WTC11 (cell line): ENCODE results near the gene SMC2. TPM values are rescaled to one million over a fixed set of nuclear protein-coding genes. Genes with fewer than 3 reads are reported as not detected.

Source experiments
- ATAC-seq: fragments of 200-7000 bp; cut with Tn5 transposase; 2 replicates; pipeline ENCODE4 v1.10.0; 2021; ENCODE audit warnings: mild to moderate bottlenecking, moderate library complexity
- CTCF ChIA-PET: fragments of 300-600 bp; sonication (Branson Sonifier 250); formaldehyde crosslinking; loops from one replicate; lab custom pipeline; 2021; ENCODE audit warnings: antibody characterized with exemption; lab: Charles Lee
- POLR2A ChIA-PET: fragments of 350-600 bp; sonication (Branson Sonifier 250); formaldehyde crosslinking; loops from one replicate; lab custom pipeline; 2021; ENCODE audit warnings: antibody characterized with exemption; lab: Charles Lee
- DNase-seq: peaks from one replicate; pipeline ENCODE4 v3.0.0; 2021; ENCODE audit warnings: low spot score
- H3K27ac Mint-ChIP-seq: 2 replicates; pipeline ENCODE4 v1.8.0; 2021; ENCODE audit warnings: mixed read lengths
- H3K27me3 Mint-ChIP-seq: 2 replicates; pipeline ENCODE4 v1.8.0; 2021; ENCODE audit warnings: low read depth, mild to moderate bottlenecking, moderate library complexity, mixed read lengths
- H3K36me3 Mint-ChIP-seq: 2 replicates; pipeline ENCODE4 v1.8.0; 2021; ENCODE audit warnings: mixed read lengths
- H3K4me1 Mint-ChIP-seq: 2 replicates; pipeline ENCODE4 v1.8.0; 2022; ENCODE audit warnings: mixed read lengths
- H3K4me3 Mint-ChIP-seq: 2 replicates; pipeline ENCODE4 v1.8.0; 2021; ENCODE audit warnings: mild to moderate bottlenecking, moderate library complexity, mixed read lengths
- H3K9me3 Mint-ChIP-seq: 2 replicates; pipeline ENCODE4 v1.8.0; 2021; ENCODE audit warnings: mixed read lengths
- ETV6 ChIP-seq: sonication (generic); formaldehyde crosslinking; IDR thresholded peaks from 2 replicates; pipeline ENCODE4 v1.8.1; 2022; ENCODE audit warnings: mild to moderate bottlenecking, missing genetic modification reagents
- FOXJ3 ChIP-seq: sonication (generic); formaldehyde crosslinking; IDR thresholded peaks from 2 replicates; pipeline ENCODE4 v1.9.0; 2021; ENCODE audit warnings: missing genetic modification reagents, mild to moderate bottlenecking, borderline replicate concordance
- GTF2I ChIP-seq: fragments of 250-450 bp; sonication (Bioruptor Pico); conservative IDR thresholded peaks from 2 replicates; pipeline ENCODE4 v1.4.0; 2021; ENCODE audit warnings: mild to moderate bottlenecking
- HMGA2 ChIP-seq: fragments of 250-450 bp; sonication (Bioruptor Pico); IDR thresholded peaks from 2 replicates; pipeline ENCODE4 v1.4.0; 2021; ENCODE audit warnings: mild to moderate bottlenecking, moderate library complexity
- HMGXB4 ChIP-seq: sonication (generic); formaldehyde crosslinking; IDR thresholded peaks from 2 replicates; pipeline ENCODE4 v1.8.1; 2023; ENCODE audit warnings: mild to moderate bottlenecking, moderate library complexity, missing genetic modification reagents
- JAZF1 ChIP-seq: fragments of 250-450 bp; sonication (Bioruptor Pico); IDR thresholded peaks from 2 replicates; pipeline ENCODE4 v1.9.0; 2021; ENCODE audit warnings: moderate library complexity, mild to moderate bottlenecking, inconsistent platforms
- KAT7 ChIP-seq: sonication (generic); formaldehyde crosslinking; IDR thresholded peaks from 2 replicates; pipeline ENCODE4 v1.8.1; 2023; ENCODE audit warnings: missing genetic modification reagents, mild to moderate bottlenecking, borderline replicate concordance
- MAX ChIP-seq: sonication (generic); formaldehyde crosslinking; IDR thresholded peaks from 2 replicates; pipeline ENCODE4 v1.8.0; 2022; ENCODE audit warnings: mild to moderate bottlenecking, missing genetic modification reagents
- MLX ChIP-seq: sonication (generic); formaldehyde crosslinking; IDR thresholded peaks from 2 replicates; pipeline ENCODE4 v1.8.1; 2023; ENCODE audit warnings: mild to moderate bottlenecking, missing genetic modification reagents, moderate library complexity
- NFYB ChIP-seq: sonication (generic); formaldehyde crosslinking; conservative IDR thresholded peaks from 2 replicates; pipeline ENCODE4 v1.8.0; 2022; ENCODE audit warnings: low read depth, missing genetic modification reagents
- PRRX2 ChIP-seq: fragments of 250-450 bp; sonication (Bioruptor Pico); IDR thresholded peaks from 2 replicates; pipeline ENCODE4 v1.8.0; 2021; ENCODE audit warnings: mild to moderate bottlenecking
- RELA ChIP-seq: sonication (generic); formaldehyde crosslinking; IDR thresholded peaks from 2 replicates; pipeline ENCODE4 v1.8.1; 2022; ENCODE audit warnings: missing genetic modification reagents, mild to moderate bottlenecking, borderline replicate concordance
- SMAD3 ChIP-seq: sonication (generic); formaldehyde crosslinking; IDR thresholded peaks from 2 replicates; pipeline ENCODE4 v1.8.0; 2022; ENCODE audit warnings: missing genetic modification reagents, mild to moderate bottlenecking, borderline replicate concordance
- SOX15 ChIP-seq: fragments of 250-450 bp; sonication (Bioruptor Pico); IDR thresholded peaks from 2 replicates; pipeline ENCODE4 v1.9.0; 2021; ENCODE audit warnings: mild to moderate bottlenecking
- ZNF121 ChIP-seq: sonication (generic); formaldehyde crosslinking; IDR thresholded peaks from 2 replicates; pipeline ENCODE4 v1.8.0; 2023; ENCODE audit warnings: missing genetic modification reagents
- ZNF232 ChIP-seq: sonication (generic); formaldehyde crosslinking; IDR thresholded peaks from 2 replicates; pipeline ENCODE4 v1.8.0; 2022; ENCODE audit warnings: mild to moderate bottlenecking, missing genetic modification reagents
- ZNF263 ChIP-seq: sonication (generic); formaldehyde crosslinking; IDR thresholded peaks from 2 replicates; pipeline ENCODE4 v1.8.1; 2022; ENCODE audit warnings: low read depth, mild to moderate bottlenecking, moderate library complexity, missing genetic modification reagents
- ZNF416 ChIP-seq: fragments of 250-450 bp; sonication (Bioruptor Pico); IDR thresholded peaks from 2 replicates; pipeline ENCODE4 v1.9.0; 2021; ENCODE audit warnings: mild to moderate bottlenecking, inconsistent platforms
- ZSCAN18 ChIP-seq: fragments of 250-450 bp; sonication (Bioruptor Pico); IDR thresholded peaks from 2 replicates; pipeline ENCODE4 v2.1.2; 2022; ENCODE audit warnings: mild to moderate bottlenecking, moderate library complexity
- total RNA-seq: library from RNA; stranded (reverse); gene quantifications from 3 replicates; pipeline ENCODE4 v1.2.3, GENCODE V29; 2021
- TF ChIP-seq, protein P1 (sequence below): sonication (generic); formaldehyde crosslinking; IDR thresholded peaks from 2 replicates; pipeline ENCODE4 v1.8.1; 2023; ENCODE audit warnings: mild to moderate bottlenecking, missing genetic modification reagents
- TF ChIP-seq, protein P2 (sequence below): sonication (generic); formaldehyde crosslinking; IDR thresholded peaks from 2 replicates; pipeline ENCODE4 v1.8.1; 2022; ENCODE audit warnings: mild to moderate bottlenecking, moderate library complexity, missing genetic modification reagents
- TF ChIP-seq, protein P3 (sequence below): sonication (generic); formaldehyde crosslinking; IDR thresholded peaks from 2 replicates; pipeline ENCODE4 v1.8.0; 2022; ENCODE audit warnings: mild to moderate bottlenecking, missing genetic modification reagents
- TF ChIP-seq, protein P4 (sequence below): sonication (generic); formaldehyde crosslinking; IDR thresholded peaks from 2 replicates; pipeline ENCODE4 v1.8.0; 2022; ENCODE audit warnings: mild to moderate bottlenecking, missing genetic modification reagents

Gene SMC2
- total RNA-seq, 1 experiment from 2014 or later: 31.9 TPM

DNA sequence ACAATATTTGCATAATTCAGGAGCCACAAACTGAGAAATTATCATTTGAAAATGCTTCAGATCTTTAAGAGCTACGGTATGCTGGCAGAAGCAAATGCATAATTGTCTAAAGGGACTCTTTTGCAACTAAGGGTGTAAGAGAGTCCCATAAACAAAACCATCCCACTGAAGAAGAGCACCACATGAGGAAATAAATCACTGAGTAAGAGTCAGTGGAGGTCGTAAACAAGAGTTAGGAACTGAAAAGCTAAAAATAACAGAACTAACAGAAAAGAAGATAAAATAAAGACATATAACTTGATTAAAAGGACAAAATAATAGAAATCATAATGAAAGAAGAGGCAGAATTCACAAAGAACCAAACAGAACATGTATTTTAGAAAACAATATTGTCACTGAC is 3.5 kb upstream of the SMC2 start (continued):
- TF ChIP-seq SMAD3: no peak
- TF ChIP-seq RELA (CRISPR knock-in tag): no peak
- no peak for TF ChIP-seq ZNF121 (CRISPR knock-in tag)
- no peak for TF ChIP-seq HMGXB4 (CRISPR knock-in tag)
- TF ChIP-seq NFYB (CRISPR knock-in tag): no peak
- TF ChIP-seq, protein P1, sequence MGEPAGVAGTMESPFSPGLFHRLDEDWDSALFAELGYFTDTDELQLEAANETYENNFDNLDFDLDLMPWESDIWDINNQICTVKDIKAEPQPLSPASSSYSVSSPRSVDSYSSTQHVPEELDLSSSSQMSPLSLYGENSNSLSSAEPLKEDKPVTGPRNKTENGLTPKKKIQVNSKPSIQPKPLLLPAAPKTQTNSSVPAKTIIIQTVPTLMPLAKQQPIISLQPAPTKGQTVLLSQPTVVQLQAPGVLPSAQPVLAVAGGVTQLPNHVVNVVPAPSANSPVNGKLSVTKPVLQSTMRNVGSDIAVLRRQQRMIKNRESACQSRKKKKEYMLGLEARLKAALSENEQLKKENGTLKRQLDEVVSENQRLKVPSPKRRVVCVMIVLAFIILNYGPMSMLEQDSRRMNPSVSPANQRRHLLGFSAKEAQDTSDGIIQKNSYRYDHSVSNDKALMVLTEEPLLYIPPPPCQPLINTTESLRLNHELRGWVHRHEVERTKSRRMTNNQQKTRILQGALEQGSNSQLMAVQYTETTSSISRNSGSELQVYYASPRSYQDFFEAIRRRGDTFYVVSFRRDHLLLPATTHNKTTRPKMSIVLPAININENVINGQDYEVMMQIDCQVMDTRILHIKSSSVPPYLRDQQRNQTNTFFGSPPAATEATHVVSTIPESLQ: no peak
- no peak for TF ChIP-seq ETV6 (CRISPR knock-in tag)
- TF ChIP-seq PRRX2: no peak
- TF ChIP-seq JAZF1 (CRISPR knock-in tag): no peak
- no peak for TF ChIP-seq ZNF232 (CRISPR knock-in tag)

DNA sequence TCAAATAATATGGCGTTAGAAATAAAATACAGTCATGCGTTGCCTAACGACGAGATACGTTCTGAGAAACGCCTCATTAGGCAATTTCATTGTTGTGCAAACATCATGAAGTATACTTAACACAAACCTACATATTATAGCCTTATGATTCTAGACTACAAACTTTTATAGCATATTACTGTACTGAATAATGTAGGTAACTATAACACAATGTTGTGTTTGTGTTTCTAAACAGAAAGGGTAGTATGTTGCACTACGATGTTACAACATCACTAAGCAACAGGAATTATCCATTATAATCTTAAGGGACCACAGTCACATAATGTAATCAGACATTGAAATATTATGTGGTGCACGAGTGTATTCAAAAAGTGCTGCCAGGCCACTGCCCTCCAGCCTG is 3.0 kb upstream of the SMC2 start:
- no peaks in the 10 kb centered on the region for H3K36me3 Mint-ChIP-seq
- no peak overlapping the region for H3K4me3 Mint-ChIP-seq
- CTCF ChIA-PET: interaction anchor here (1.0 kb wide), 1 partner anchor 404 kb away, joined by 3 read pairs; no protein-coding TSS in a partner anchor
- H3K27ac Mint-ChIP-seq: peak overlapping the region; percentile 88; the same call in 1 of the 2 replicates
- POLR2A ChIA-PET: no interaction called here
- no peaks in the 10 kb centered on the region for H3K27me3 Mint-ChIP-seq
- H3K9me3 Mint-ChIP-seq: no peaks in the 10 kb centered on the region
- no peak for TF ChIP-seq ZSCAN18 (CRISPR knock-in tag)
- no peak for TF ChIP-seq HMGXB4 (CRISPR knock-in tag)
- no peak for TF ChIP-seq HMGA2 (CRISPR knock-in tag)
- H3K4me1 Mint-ChIP-seq: peaks cover 32% of the 10 kb centered on the region
- ATAC-seq (no peak), DNase-seq (no peak)

- Mint-ChIP-seq H3K27ac (peak overlapping the region; percentile 88), H3K36me3 (no peaks in the 10 kb centered on the region), H3K4me1 (peaks cover 32% of the 10 kb centered on the region), H3K9me3 (no peaks in the 10 kb centered on the region), H3K27me3 (no peaks in the 10 kb centered on the region), H3K4me3 (peak overlapping the region; percentile 12; the same call in 1 of the 2 replicates)
- ChIA-PET CTCF (interaction anchor here (1.0 kb wide), 1 partner anchor 403 kb away, joined by 3 read pairs; no protein-coding TSS in a partner anchor), POLR2A (no interaction called here)
- no peak for ATAC-seq
- no peak for DNase-seq
- TF ChIP-seq SOX15 (no peak), KAT7 (no peak), FOXJ3 (CRISPR knock-in tag) (no peak), ZNF263 (no peak), NFYB (CRISPR knock-in tag) (no peak), PRRX2 (no peak), ZNF416 (CRISPR knock-in tag) (no peak), MAX (CRISPR knock-in tag) (no peak), ZNF232 (CRISPR knock-in tag) (no peak), GTF2I (no peak), MLX (CRISPR knock-in tag) (no peak)
- TF ChIP-seq, protein P2, sequence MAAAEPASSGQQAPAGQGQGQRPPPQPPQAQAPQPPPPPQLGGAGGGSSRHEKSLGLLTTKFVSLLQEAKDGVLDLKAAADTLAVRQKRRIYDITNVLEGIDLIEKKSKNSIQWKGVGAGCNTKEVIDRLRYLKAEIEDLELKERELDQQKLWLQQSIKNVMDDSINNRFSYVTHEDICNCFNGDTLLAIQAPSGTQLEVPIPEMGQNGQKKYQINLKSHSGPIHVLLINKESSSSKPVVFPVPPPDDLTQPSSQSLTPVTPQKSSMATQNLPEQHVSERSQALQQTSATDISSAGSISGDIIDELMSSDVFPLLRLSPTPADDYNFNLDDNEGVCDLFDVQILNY (CRISPR knock-in tag): no peak
- TF ChIP-seq, protein P3, sequence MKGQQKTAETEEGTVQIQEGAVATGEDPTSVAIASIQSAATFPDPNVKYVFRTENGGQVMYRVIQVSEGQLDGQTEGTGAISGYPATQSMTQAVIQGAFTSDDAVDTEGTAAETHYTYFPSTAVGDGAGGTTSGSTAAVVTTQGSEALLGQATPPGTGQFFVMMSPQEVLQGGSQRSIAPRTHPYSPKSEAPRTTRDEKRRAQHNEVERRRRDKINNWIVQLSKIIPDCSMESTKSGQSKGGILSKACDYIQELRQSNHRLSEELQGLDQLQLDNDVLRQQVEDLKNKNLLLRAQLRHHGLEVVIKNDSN (CRISPR knock-in tag): no peak
- TF ChIP-seq, protein P4, sequence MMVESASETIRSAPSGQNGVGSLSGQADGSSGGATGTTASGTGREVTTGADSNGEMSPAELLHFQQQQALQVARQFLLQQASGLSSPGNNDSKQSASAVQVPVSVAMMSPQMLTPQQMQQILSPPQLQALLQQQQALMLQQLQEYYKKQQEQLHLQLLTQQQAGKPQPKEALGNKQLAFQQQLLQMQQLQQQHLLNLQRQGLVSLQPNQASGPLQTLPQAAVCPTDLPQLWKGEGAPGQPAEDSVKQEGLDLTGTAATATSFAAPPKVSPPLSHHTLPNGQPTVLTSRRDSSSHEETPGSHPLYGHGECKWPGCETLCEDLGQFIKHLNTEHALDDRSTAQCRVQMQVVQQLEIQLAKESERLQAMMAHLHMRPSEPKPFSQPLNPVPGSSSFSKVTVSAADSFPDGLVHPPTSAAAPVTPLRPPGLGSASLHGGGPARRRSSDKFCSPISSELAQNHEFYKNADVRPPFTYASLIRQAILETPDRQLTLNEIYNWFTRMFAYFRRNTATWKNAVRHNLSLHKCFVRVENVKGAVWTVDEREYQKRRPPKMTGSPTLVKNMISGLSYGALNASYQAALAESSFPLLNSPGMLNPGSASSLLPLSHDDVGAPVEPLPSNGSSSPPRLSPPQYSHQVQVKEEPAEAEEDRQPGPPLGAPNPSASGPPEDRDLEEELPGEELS (CRISPR knock-in tag): no peak
Observed at GRCh38 chr9:104091708-104092107, 2.4 kb upstream of the SMC2 start.
